NCI-H1436 treated with DMSO at 0.1 percent for 48 hours (cell line): Measurements from ENCODE around the gene TESK1.
"Not testable (repeated sequence)": the region's sequence is repeated elsewhere in the genome, so short reads cannot be mapped to it uniquely, and the experiment has no call there.

Experiments
- DNase-seq: peaks from one replicate; lab custom pipeline; 2025; lab: John Stamatoyannopoulos, UW

The TESK1 gene

GRCh38 chr9:35615981-35616680 is 11.1 kb downstream of the TESK1 start:
- DNase-seq: no peak

GRCh38 chr9:35616681-35617459 is 11.8 kb downstream of the TESK1 start:
- DNase-seq: no peak

GRCh38 chr9:35617548-35617947 is 12.5 kb downstream of the TESK1 start:
- DNase-seq: no peak

- no peak for DNase-seq
These were observed 13.3 kb downstream of the TESK1 start, which contains the start of gene CD72 for GRCh38 chr9:35618325-35618727. Gene CD72 (minus strand): TSS chr9:35618413. CDS start chr9:35618303, 110 bp downstream.

- no peak for DNase-seq
These were observed 14.1 kb downstream of the TESK1 start for GRCh38 chr9:35618854-35619799.

GRCh38 chr9:35619800-35620158 is 14.7 kb downstream of the TESK1 start:
- no peak for DNase-seq

GRCh38 chr9:35627575-35627974 is 22.5 kb downstream of the TESK1 start:
- no peak for DNase-seq

- DNase-seq: no peak
These were observed 23.4 kb downstream of the TESK1 start for GRCh38 chr9:35628389-35628991.

GRCh38 chr9:35629597-35629996 is 24.5 kb downstream of the TESK1 start:
- DNase-seq: no peak

GRCh38 chr9:35635730-35636129 is 30.7 kb downstream of the TESK1 start:
- no peak for DNase-seq

GRCh38 chr9:35636135-35636876 is 31.2 kb downstream of the TESK1 start:
- no peak for DNase-seq

- not testable (repeated sequence) for DNase-seq
These were observed 31.8 kb downstream of the TESK1 start for GRCh38 chr9:35636877-35637246.

GRCh38 chr9:35637427-35637955 is 32.4 kb downstream of the TESK1 start:
- not testable (repeated sequence) for DNase-seq

- not testable (repeated sequence) for DNase-seq
These were observed 33.7 kb downstream of the TESK1 start for GRCh38 chr9:35638751-35639150.

- DNase-seq: not testable (repeated sequence)
These were observed 34.2 kb downstream of the TESK1 start for GRCh38 chr9:35639225-35639624.

GRCh38 chr9:35639631-35640030 is 34.6 kb downstream of the TESK1 start:
- no peak for DNase-seq

GRCh38 chr9:35640431-35640830 is 35.4 kb downstream of the TESK1 start:
- DNase-seq: not testable (repeated sequence)

- DNase-seq: not testable (repeated sequence)
These were observed 36.4 kb downstream of the TESK1 start for GRCh38 chr9:35641478-35641877.

GRCh38 chr9:35643046-35643445 is 38.0 kb downstream of the TESK1 start:
- no peak for DNase-seq

GRCh38 chr9:35645736-35646135 is 40.7 kb downstream of the TESK1 start:
- DNase-seq: not testable (repeated sequence)

- no peak for DNase-seq
These were observed 41.1 kb downstream of the TESK1 start for GRCh38 chr9:35646153-35646532.
